KMS-11 (cell line): ENCODE results near the gene RBM14.

ENCODE experiments used
- H2AFZ ChIP-seq: fragments of 200-600 bp; sonication (generic); 2 replicates; pipeline ENCODE4 v1.6.1; 2016; ENCODE audit warnings: antibody characterized with exemption, mixed run types, low read depth
- H3K27ac ChIP-seq: fragments of 200-600 bp; sonication (generic); 2 replicates; pipeline ENCODE4 v1.6.1; 2016; ENCODE audit warnings: mild to moderate bottlenecking, mixed run types
- H3K27me3 ChIP-seq: fragments of 200-600 bp; sonication (generic); 2 replicates; pipeline ENCODE4 v1.6.1; 2017; ENCODE audit warnings: mild to moderate bottlenecking, low read depth, mixed run types, moderate library complexity; ENCODE audit not compliant: insufficient read depth
- H3K36me3 ChIP-seq: fragments of 200-600 bp; sonication (generic); 2 replicates; pipeline ENCODE4 v1.6.1; 2017; ENCODE audit warnings: mild to moderate bottlenecking, mixed run types; ENCODE audit not compliant: insufficient read depth
- H3K4me1 ChIP-seq: fragments of 200-600 bp; sonication (generic); 2 replicates; pipeline ENCODE4 v1.6.1; 2016; ENCODE audit warnings: mild to moderate bottlenecking, low read depth, mixed run types; ENCODE audit not compliant: poor library complexity, severe bottlenecking
- H3K4me2 ChIP-seq: fragments of 200-600 bp; sonication (generic); 2 replicates; pipeline ENCODE4 v1.7.0; 2016; ENCODE audit warnings: mild to moderate bottlenecking, mixed run types
- H3K4me3 ChIP-seq: fragments of 200-600 bp; sonication (generic); IDR thresholded peaks from 2 replicates; pipeline ENCODE4 v1.6.1; 2017; ENCODE audit warnings: low read depth, low read length, mixed read lengths; ENCODE audit not compliant: insufficient read depth
- H3K79me2 ChIP-seq: fragments of 200-600 bp; sonication (generic); 2 replicates; pipeline ENCODE4 v1.6.1; 2016; ENCODE audit warnings: low read depth, mixed run types; ENCODE audit not compliant: insufficient read depth
- H3K9ac ChIP-seq: fragments of 200-600 bp; sonication (generic); 2 replicates; pipeline ENCODE4 v1.6.1; 2016; ENCODE audit warnings: mild to moderate bottlenecking, mixed run types
- H4K20me1 ChIP-seq: fragments of 200-600 bp; sonication (generic); 2 replicates; pipeline ENCODE4 v1.6.1; 2016; ENCODE audit warnings: mild to moderate bottlenecking, mixed run types; ENCODE audit not compliant: insufficient read depth
- TF ChIP-seq, protein P1 (sequence below): fragments of 200-600 bp; sonication (generic); conservative IDR thresholded peaks from 2 replicates; pipeline ENCODE4 v1.6.1; 2017; ENCODE audit warnings: low read depth, mild to moderate bottlenecking, antibody characterized with exemption, low read length, moderate library complexity, mixed read lengths

The RBM14 gene

DNA sequence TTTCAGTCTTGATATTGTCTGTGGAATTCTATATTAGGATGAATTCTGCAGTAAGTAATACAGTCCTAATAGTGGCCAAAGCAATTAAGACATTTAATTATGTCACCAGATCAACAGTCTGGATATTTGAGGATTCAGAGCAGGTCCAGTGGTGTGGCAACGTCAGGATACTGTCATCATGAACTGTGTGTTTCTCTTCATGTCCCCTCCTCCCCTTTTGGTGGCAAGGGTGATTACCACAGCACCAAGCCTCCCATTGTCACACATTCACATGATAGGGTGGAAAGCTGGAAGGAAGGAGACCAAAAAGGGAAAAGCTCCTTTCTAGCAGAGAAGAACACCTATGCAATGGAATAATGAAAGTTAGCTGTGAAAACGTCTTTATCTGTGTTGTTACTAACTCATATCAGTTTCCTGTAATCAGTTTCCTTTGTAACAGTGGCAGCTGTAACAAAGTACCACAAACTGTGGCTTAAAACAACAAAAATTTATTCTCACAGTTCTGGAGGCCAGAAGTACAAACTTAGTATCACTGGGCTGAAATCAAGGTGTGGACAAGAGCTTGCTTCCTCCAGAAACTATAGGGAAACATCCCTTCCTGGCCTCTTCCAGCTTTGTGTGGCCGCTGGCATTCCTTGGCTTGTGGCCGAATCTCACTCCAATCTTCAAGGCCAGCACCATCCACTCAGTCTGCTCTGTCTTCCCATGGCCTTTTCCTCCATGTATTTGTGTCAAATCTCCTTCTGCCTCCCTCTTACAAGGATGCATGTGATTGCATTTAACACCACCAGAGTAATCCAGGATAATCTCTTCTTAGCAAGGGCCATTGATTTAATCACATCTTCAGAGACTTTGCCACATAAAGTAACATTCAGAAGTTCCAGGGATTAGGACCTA, 6.5 kb upstream of the RBM14 start:
- H3K27ac ChIP-seq, result no peak overlapping the region
- no peaks in the 10 kb centered on the region for H4K20me1 ChIP-seq
- no peak overlapping the region for H3K4me3 ChIP-seq
- no peak overlapping the region for H3K4me2 ChIP-seq
- no peak overlapping the region for H3K9ac ChIP-seq
- H3K4me1 ChIP-seq, result no peaks in the 10 kb centered on the region
- TF ChIP-seq, protein P1, sequence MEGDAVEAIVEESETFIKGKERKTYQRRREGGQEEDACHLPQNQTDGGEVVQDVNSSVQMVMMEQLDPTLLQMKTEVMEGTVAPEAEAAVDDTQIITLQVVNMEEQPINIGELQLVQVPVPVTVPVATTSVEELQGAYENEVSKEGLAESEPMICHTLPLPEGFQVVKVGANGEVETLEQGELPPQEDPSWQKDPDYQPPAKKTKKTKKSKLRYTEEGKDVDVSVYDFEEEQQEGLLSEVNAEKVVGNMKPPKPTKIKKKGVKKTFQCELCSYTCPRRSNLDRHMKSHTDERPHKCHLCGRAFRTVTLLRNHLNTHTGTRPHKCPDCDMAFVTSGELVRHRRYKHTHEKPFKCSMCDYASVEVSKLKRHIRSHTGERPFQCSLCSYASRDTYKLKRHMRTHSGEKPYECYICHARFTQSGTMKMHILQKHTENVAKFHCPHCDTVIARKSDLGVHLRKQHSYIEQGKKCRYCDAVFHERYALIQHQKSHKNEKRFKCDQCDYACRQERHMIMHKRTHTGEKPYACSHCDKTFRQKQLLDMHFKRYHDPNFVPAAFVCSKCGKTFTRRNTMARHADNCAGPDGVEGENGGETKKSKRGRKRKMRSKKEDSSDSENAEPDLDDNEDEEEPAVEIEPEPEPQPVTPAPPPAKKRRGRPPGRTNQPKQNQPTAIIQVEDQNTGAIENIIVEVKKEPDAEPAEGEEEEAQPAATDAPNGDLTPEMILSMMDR, result no peak
- no peak overlapping the region for H2AFZ ChIP-seq
- H3K27me3 ChIP-seq, result no peaks in the 10 kb centered on the region
- H3K36me3 ChIP-seq, result no peaks in the 10 kb centered on the region
- peaks cover 1% of the 10 kb centered on the region; the same call in 1 of the 2 replicates for H3K79me2 ChIP-seq

DNA sequence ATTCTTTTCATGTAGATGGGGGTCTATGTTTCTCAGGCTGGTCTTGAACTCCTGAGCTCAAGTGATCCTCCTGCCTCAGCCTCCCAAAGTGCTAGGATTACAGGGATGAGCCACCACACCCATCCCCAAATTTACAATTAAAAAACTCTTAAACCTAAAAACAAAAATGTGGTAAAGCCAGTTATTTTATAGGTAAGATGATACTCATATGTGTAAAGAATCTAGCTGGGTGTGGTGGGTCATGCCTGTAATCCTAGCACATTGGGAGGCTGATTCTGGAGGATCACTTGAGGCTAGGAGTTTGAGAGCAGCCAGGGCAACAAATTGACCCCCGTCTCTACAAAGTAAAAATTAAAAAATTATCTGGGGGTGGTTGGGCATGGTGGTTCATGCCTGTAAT, 4.0 kb upstream of the RBM14 start:
- no peaks in the 10 kb centered on the region for H3K27me3 ChIP-seq
- H2AFZ ChIP-seq, result no peak overlapping the region
- H3K4me2 ChIP-seq, result no peak overlapping the region
- H3K9ac ChIP-seq, result no peak overlapping the region
- H3K79me2 ChIP-seq, result peaks cover 24% of the 10 kb centered on the region
- TF ChIP-seq, protein P1, result no peak
- H3K27ac ChIP-seq, result no peak overlapping the region
- H4K20me1 ChIP-seq, result peaks cover 4% of the 10 kb centered on the region
- no peaks in the 10 kb centered on the region for H3K36me3 ChIP-seq
- H3K4me3 ChIP-seq, result no peak overlapping the region
- H3K4me1 ChIP-seq, result peaks cover 4% of the 10 kb centered on the region

DNA sequence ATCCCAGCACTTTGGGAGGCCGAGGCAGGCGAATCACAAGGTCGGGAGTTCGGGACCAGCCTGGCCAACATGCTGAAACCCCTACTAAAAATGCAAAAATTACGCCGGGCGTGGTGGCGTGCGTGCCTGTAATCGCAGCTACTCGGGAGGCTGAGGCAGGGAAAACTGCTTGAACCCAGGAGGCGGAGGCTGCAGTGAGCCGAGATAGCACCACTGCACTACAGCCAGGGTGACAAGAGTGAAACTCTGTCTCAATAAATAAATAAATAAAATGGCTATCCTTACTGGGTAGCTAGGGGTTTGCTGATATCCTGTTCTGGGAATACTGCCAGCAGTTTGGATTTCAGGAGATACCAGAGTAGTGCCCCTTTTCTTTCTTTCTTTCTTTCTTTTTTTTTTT, 2.4 kb upstream of the RBM14 start:
- H4K20me1 ChIP-seq, result peaks cover 20% of the 10 kb centered on the region
- H3K4me1 ChIP-seq, result peaks cover 16% of the 10 kb centered on the region
- no peak overlapping the region for H3K9ac ChIP-seq
- peaks cover 6% of the 10 kb centered on the region; the same call in 1 of the 2 replicates for H3K36me3 ChIP-seq
- no peak overlapping the region for H3K4me3 ChIP-seq
- no peak overlapping the region for H2AFZ ChIP-seq
- no peaks in the 10 kb centered on the region for H3K27me3 ChIP-seq
- no peak overlapping the region for H3K27ac ChIP-seq
- peaks cover 41% of the 10 kb centered on the region for H3K79me2 ChIP-seq
- no peak overlapping the region for H3K4me2 ChIP-seq
- TF ChIP-seq, protein P1, result no peak

DNA sequence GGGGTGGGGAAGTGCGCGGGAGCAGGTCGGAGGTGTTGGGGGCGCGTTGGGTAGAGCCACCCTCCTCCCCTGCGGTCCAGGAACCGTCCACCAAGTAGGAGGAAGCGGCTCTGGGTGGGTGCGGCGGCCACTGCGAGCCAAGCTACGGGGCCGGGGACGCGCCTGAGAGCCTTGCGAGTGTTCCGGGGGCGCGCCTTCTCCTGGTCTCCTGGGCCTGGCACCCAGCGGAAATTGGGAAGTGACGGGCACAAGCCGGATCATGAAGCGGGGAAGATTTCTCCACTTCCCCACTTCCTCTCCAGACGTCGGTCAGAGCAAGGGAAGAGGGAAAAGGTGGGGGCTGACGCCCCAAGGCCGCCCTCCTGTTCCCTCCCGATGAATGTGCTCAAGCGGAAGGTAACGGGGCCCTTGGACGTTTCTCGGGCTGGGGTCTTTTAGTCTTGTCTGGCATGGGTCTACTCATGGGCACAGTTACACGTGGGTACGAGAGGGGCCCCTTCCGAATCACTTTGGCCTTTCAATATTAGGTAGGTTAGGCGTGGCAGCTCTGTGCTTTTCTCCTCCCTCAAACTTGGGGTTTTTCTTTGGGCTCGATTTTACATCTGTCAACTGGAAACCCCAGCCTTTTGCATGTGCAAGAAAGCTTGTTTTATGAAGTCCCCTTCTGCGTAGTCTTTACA, 865 bp downstream of the RBM14 start:
- Histone ChIP-seq H3K4me2 (peak overlapping the region; percentile 75), H3K9ac (peak overlapping the region; percentile 97), H3K27ac (peak overlapping the region; percentile 85; the same call in 1 of the 2 replicates), H2AFZ (no peak overlapping the region), H3K4me3 (no peak overlapping the region), H3K4me1 (peaks cover 39% of the 10 kb centered on the region), H3K36me3 (peaks cover 6% of the 10 kb centered on the region; the same call in 1 of the 2 replicates), H3K79me2 (peaks cover 73% of the 10 kb centered on the region), H4K20me1 (peaks cover 46% of the 10 kb centered on the region), H3K27me3 (no peaks in the 10 kb centered on the region)
- TF ChIP-seq, protein P1, result no peak
